ENCODE measurements around the gene ACOT8.
A peak's percentile ranks its signal among the peaks of the same experiment; 100 is the strongest.
"Not testable (repeated sequence)": the region's sequence is repeated elsewhere in the genome, so short reads cannot be mapped to it uniquely, and the experiment has no call there.

The ACOT8 gene

GRCh38 chr20:45797510-45797909, 59.7 kb downstream of the ACOT8 start:
- H3K4me3 Mint-ChIP-seq; H3K9me3 Mint-ChIP-seq; H3K27ac Mint-ChIP-seq; intact Hi-C loops (cut with micrococcal nuclease); H3K27me3 Mint-ChIP-seq: not testable (repeated sequence)
- Mint-ChIP-seq H3K36me3 (ENCODE audit: low read depth) (peaks cover 91% of the 10 kb centered on the region), H3K4me1 (ENCODE audit: low read depth) (peaks cover 36% of the 10 kb centered on the region)

GRCh38 chr20:45796337-45797065, 60.7 kb downstream of the ACOT8 start:
- Mint-ChIP-seq H3K4me1 (ENCODE audit: low read depth) (peaks cover 39% of the 10 kb centered on the region), H3K27me3 (no peaks in the 10 kb centered on the region), H3K36me3 (ENCODE audit: low read depth) (peaks cover 85% of the 10 kb centered on the region), H3K9me3 (no peaks in the 10 kb centered on the region), H3K4me3 (no peak overlapping the region), H3K27ac (no peak overlapping the region)
- intact Hi-C loops (cut with micrococcal nuclease), result no loop called here

GRCh38 chr20:45792317-45793118, 64.7 kb downstream of the ACOT8 start:
- Mint-ChIP-seq H3K36me3 (ENCODE audit: low read depth) (peaks cover 54% of the 10 kb centered on the region), H3K27me3 (peaks cover under 1% of the 10 kb centered on the region), H3K9me3 (no peaks in the 10 kb centered on the region), H3K4me3 (peak overlapping the region; percentile 84), H3K27ac (peak overlapping the region; percentile 87), H3K4me1 (ENCODE audit: low read depth) (peaks cover 31% of the 10 kb centered on the region)
- intact Hi-C loops (cut with micrococcal nuclease), result no loop called here
